A549 (cell line): Measurements from ENCODE around the gene XDH. TPM values are rescaled to one million over a fixed set of nuclear protein-coding genes. Genes with fewer than 3 reads are reported as not detected.

ENCODE experiments used
- ATAC-seq, 2 experiments: fragments of 200-7000 bp in 1 of 2; fragments of >200 bp in 1 of 2; cut with Nextera tagmentation in 1 of 2; cut with Tn5 transposase in 1 of 2; 3 replicates each; pipeline versions ENCODE4 v1.8.0 to v1.9.1; 2018 to 2020; ENCODE audit warnings: mild to moderate bottlenecking in 1 of 2, moderate library complexity in 1 of 2
- CTCF ChIA-PET: fragments of 300-600 bp; sonication (Branson Sonifier 250); formaldehyde crosslinking; extraction: SDS; loops from one replicate; lab custom pipeline; 2021; ENCODE audit warnings: antibody characterized with exemption, inconsistent platforms; lab: Yijun Ruan, JAX
- POLR2A ChIA-PET: fragments of 350-600 bp; formaldehyde crosslinking; extraction: SDS; loops from one replicate; lab custom pipeline; 2021; ENCODE audit warnings: antibody characterized with exemption, inconsistent platforms; lab: Yijun Ruan, JAX
- DNase-seq, 2 experiments: peaks; one replicate each; pipeline versions ENCODE4 v3.0.0 to v3.0.0-alpha.2; 2011 to 2016; ENCODE audit warnings: low read depth in 1 of 2, low spot score in 1 of 2
- FAIRE-seq: peaks from 2 replicates; lab custom pipeline; 2011; peaks lifted over from hg19 to GRCh38; lab: Jason Lieb, UNC
- H3K27ac ChIP-seq, 2 experiments: fragments of >200 bp; sonication (Bioruptor Twin); formaldehyde crosslinking; 3 replicates each; pipeline ENCODE4 v1.5.1; 2016 to 2017
- H3K4me1 ChIP-seq: fragments of >200 bp; sonication (Bioruptor Twin); formaldehyde crosslinking; 3 replicates; pipeline ENCODE4 v1.6.1; 2016
- H3K4me2 ChIP-seq: fragments of >200 bp; sonication (Bioruptor Twin); formaldehyde crosslinking; 3 replicates; pipeline ENCODE4 v1.6.1; 2016
- H3K4me3 ChIP-seq: fragments of >200 bp; sonication (Bioruptor Twin); formaldehyde crosslinking; 3 replicates; pipeline ENCODE4 v1.5.1; 2016
- H3K9me3 ChIP-seq: fragments of >200 bp; sonication (Bioruptor Twin); formaldehyde crosslinking; 3 replicates; pipeline ENCODE4 v1.6.1; 2016
- BCL3 ChIP-seq: fragments of >200 bp; sonication (Bioruptor Twin); formaldehyde crosslinking; IDR thresholded peaks from 3 replicates; pipeline ENCODE4 v1.6.1; 2016
- CBX2 ChIP-seq: fragments of 200-600 bp; sonication (generic); IDR thresholded peaks from 2 replicates; pipeline ENCODE4 v1.6.1; 2016; ENCODE audit warnings: low read depth, mild to moderate bottlenecking, borderline replicate concordance
- CEBPB ChIP-seq, 2 experiments: fragments of >200 bp in 1 of 2; sonication (Bioruptor Twin) in 1 of 2; formaldehyde crosslinking in 1 of 2; IDR thresholded peaks; 2 replicates each; pipeline ENCODE4 v1.6.1; 2012 to 2016
- CHD4 ChIP-seq: fragments of 200-600 bp; sonication (generic); IDR thresholded peaks from 2 replicates; pipeline ENCODE4 v1.6.1; 2016; ENCODE audit warnings: antibody characterized with exemption, mild to moderate bottlenecking, borderline replicate concordance
- CTCF ChIP-seq: fragments of >200 bp; sonication (Bioruptor Twin); formaldehyde crosslinking; IDR thresholded peaks from 3 replicates; pipeline ENCODE4 v1.5.1; 2016
- HDAC2 ChIP-seq: fragments of 200-600 bp; sonication (generic); IDR thresholded peaks from 2 replicates; pipeline ENCODE4 v1.6.1; 2016
- HOXB13 ChIP-seq: fragments of 250-450 bp; sonication (Bioruptor Pico); IDR thresholded peaks from 2 replicates; pipeline ENCODE4 v1.5.0; 2020; ENCODE audit warnings: low read depth, mild to moderate bottlenecking, moderate library complexity
- HOXB5 ChIP-seq: fragments of 250-450 bp; sonication (Bioruptor Pico); IDR thresholded peaks from 2 replicates; pipeline ENCODE4 v1.5.0; 2020; ENCODE audit warnings: mild to moderate bottlenecking, moderate library complexity
- MAX ChIP-seq: IDR thresholded peaks from 2 replicates; pipeline ENCODE4 v1.6.1; 2012
- MYC ChIP-seq: IDR thresholded peaks from 2 replicates; pipeline ENCODE4 v1.6.1; 2012; ENCODE audit warnings: mild to moderate bottlenecking, inconsistent platforms, low read length, improper control_type of control experiment, borderline replicate concordance
- NPAS2 ChIP-seq: fragments of 250-450 bp; sonication (Bioruptor Pico); IDR thresholded peaks from 2 replicates; pipeline ENCODE4 v1.8.0; 2022; ENCODE audit warnings: mild to moderate bottlenecking, moderate library complexity, borderline replicate concordance
- PBX3 ChIP-seq: IDR thresholded peaks from 2 replicates; pipeline ENCODE4 v1.6.1; 2012
- RAD21 ChIP-seq, 2 experiments: fragments of >200 bp in 1 of 2; sonication (Bioruptor Twin) in 1 of 2; formaldehyde crosslinking in 1 of 2; IDR thresholded peaks in 1 of 2; conservative IDR thresholded peaks in 1 of 2; 2 replicates in 1 of 2; 3 replicates in 1 of 2; pipeline ENCODE4 v1.6.1; 2012 to 2018; ENCODE audit warnings: inconsistent platforms in 1 of 2
- SMC3 ChIP-seq: fragments of >200 bp; sonication (Bioruptor Twin); formaldehyde crosslinking; IDR thresholded peaks from 3 replicates; pipeline ENCODE4 v1.6.1; 2018; ENCODE audit warnings: inconsistent platforms
- WGBS: methylation state at CpG from one replicate; pipeline ENCODE4 v1.1.6; 2017; ENCODE audit errors: missing lambda C conversion rate; 5-methylcytosine and 5-hydroxymethylcytosine counted together
- polyA plus RNA-seq, 4 experiments: library from polyadenylated mRNA; depleted of rRNA in 3 of 4; stranded (reverse); fragments of >200 nt; fragmentation: RNase III in 1 of 4; extraction: RNeasy Plus Mini Kit Qiagen cat#74134 plus additional on column Dnase treatment in 1 of 4; gene quantifications; 2 replicates in 3 of 4; 3 replicates in 1 of 4; pipeline ENCODE4 v1.2.3, GENCODE V29; 2011 to 2017

Gene XDH
- polyA plus RNA-seq, 2 of the 4 experiments (the other 2 are of a cell fraction) = 0.71 to 1.1 TPM

GRCh38 chr2:31363956-31364750, 50.4 kb downstream of the XDH start:
- FAIRE-seq = no peak
- no peak for DNase-seq
- H3K27ac ChIP-seq = no peak overlapping the region
- no peak for TF ChIP-seq MAX
- no peak overlapping the region for H3K4me3 ChIP-seq
- no peak overlapping the region for H3K4me2 ChIP-seq
- 0 out of 3 replicates have a peak, but pooled peaks cover 5% of the 10 kb centered on the region for H3K4me1 ChIP-seq
- H3K9me3 ChIP-seq = no peaks in the 10 kb centered on the region
- ChIA-PET CTCF (interaction anchor here (4.3 kb wide), 1 partner anchor 9 kb away, joined by 24 read pairs; no protein-coding TSS in a partner anchor), POLR2A (no interaction called here)
- no peak for ATAC-seq
- 82% methylated on average over 15 of the region's 15 CpGs for WGBS

GRCh38 chr2:31362581-31362980, 52.0 kb downstream of the XDH start:
- Histone ChIP-seq H3K4me2 (no peak overlapping the region), H3K4me3 (no peak overlapping the region), H3K9me3 (no peaks in the 10 kb centered on the region), H3K4me1 (0 out of 3 replicates have a peak, but pooled peaks cover 9% of the 10 kb centered on the region), H3K27ac (no peak overlapping the region)
- DNase-seq = no peak
- WGBS = 96% methylated on average over 5 of the region's 5 CpGs
- CTCF ChIA-PET = interaction anchor here (1.2 to 1.5 kb wide), 3 partner anchors 11 to 32 kb away, joined by 3 read pairs; no protein-coding TSS in a partner anchor
- TF ChIP-seq PBX3 = no peak
- no peak for TF ChIP-seq HOXB5 (CRISPR knock-in tag)
- TF ChIP-seq MYC = no peak
- no peak for TF ChIP-seq HDAC2
- TF ChIP-seq BCL3 = no peak
- no peak for TF ChIP-seq CHD4
- no peak for TF ChIP-seq CBX2
- ATAC-seq = no peak
- no peak for FAIRE-seq
- POLR2A ChIA-PET = no interaction called here

GRCh38 chr2:31359229-31359628, 55.3 kb downstream of the XDH start:
- peak; percentile 90 for FAIRE-seq
- DNase-seq = no peak
- Histone ChIP-seq H3K4me1 (0 out of 3 replicates have a peak, but pooled peaks cover 9% of the 10 kb centered on the region), H3K9me3 (no peaks in the 10 kb centered on the region), H3K27ac (no peak overlapping the region), H3K4me3 (no peak overlapping the region), H3K4me2 (no peak overlapping the region)
- ChIA-PET CTCF (no interaction called here), POLR2A (no interaction called here)
- peak in 1 of 2 experiments; percentile 52; a peak in 2 of 4 replicates for TF ChIP-seq CEBPB (IDR thresholded peaks at IDR 0.05)
- TF ChIP-seq MYC = no peak
- no peak for ATAC-seq
- 76% methylated on average over 2 of the region's 2 CpGs for WGBS

GRCh38 chr2:31354837-31355236, 59.7 kb downstream of the XDH start:
- peak overlapping the region; percentile 59 for H3K4me2 ChIP-seq
- H3K4me3 ChIP-seq = no peak overlapping the region
- WGBS = 8% methylated on average over 2 of the region's 2 CpGs
- no peaks in the 10 kb centered on the region for H3K9me3 ChIP-seq
- TF ChIP-seq CTCF = peak; percentile 54
- TF ChIP-seq HOXB13 = no peak
- no peak for TF ChIP-seq NPAS2 (CRISPR knock-in tag)
- peak; percentile 55 for TF ChIP-seq SMC3
- peak; percentile 56 to 64 for TF ChIP-seq RAD21 (conservative IDR thresholded peaks at IDR 0.05 in 1 of 2, IDR thresholded peaks at IDR 0.05 in 1 of 2)
- peak; percentile 51 for FAIRE-seq
- DNase-seq = peak; percentile 39 to 51
- ChIA-PET POLR2A (no interaction called here), CTCF (interaction anchor here (0.8 to 3.6 kb wide), 16 partner anchors 9 to 174 kb away, joined by 3 to 24 read pairs (median 4); no protein-coding TSS in a partner anchor)
- 0 out of 3 replicates have a peak, but pooled peaks cover 9% of the 10 kb centered on the region for H3K4me1 ChIP-seq
- peak; percentile 50 to 83; a peak in 3 of 6 replicates for ATAC-seq
- peak overlapping the region in 1 of 2 experiments; percentile 37; a peak in 2 of 6 replicates for H3K27ac ChIP-seq
